SK-N-SH (cell line): ENCODE data around the gene MRPL36. TPM values are rescaled to one million over a fixed set of nuclear protein-coding genes. Genes with fewer than 3 reads are reported as not detected.

Source experiments
- CTCF ChIA-PET: fragments of 300-600, 350-600 bp; formaldehyde crosslinking; extraction: SDS; loops from one replicate; lab custom pipeline; 2021; lab: Yijun Ruan, JAX
- POLR2A ChIA-PET: fragments of 350-600 bp; sonication (Branson Sonifier 250); formaldehyde crosslinking; extraction: SDS; loops from one replicate; lab custom pipeline; 2020; ENCODE audit warnings: antibody characterized with exemption, inconsistent platforms; lab: Yijun Ruan, JAX
- DNase-seq: peaks from one replicate; pipeline ENCODE4 v3.0.0; 2012
- H2AFZ ChIP-seq: fragments of 200-600 bp; sonication (generic); 2 replicates; pipeline ENCODE4 v1.8.1; 2016; ENCODE audit warnings: antibody characterized with exemption, mild to moderate bottlenecking, low read depth
- H3F3A ChIP-seq: fragments of 200-600 bp; sonication (generic); replicated peaks from 2 replicates; pipeline ENCODE3; 2016; ENCODE audit warnings: antibody characterized with exemption, mild to moderate bottlenecking; ENCODE audit not compliant: insufficient read depth
- H3K27ac ChIP-seq, 2 experiments: fragments of 200-500 bp in 1 of 2; fragments of 200-600 bp in 1 of 2; sonication (Bioruptor generic) in 1 of 2; sonication (generic), shearing (Covaris generic) in 1 of 2; 2 replicates each; pipeline versions ENCODE4 v1.5.1 to v1.6.1; 2014 to 2016; ENCODE audit warnings: low read depth in 2 of 2, inconsistent platforms in 1 of 2, low read length in 1 of 2, mild to moderate bottlenecking in 1 of 2, mixed read lengths in 1 of 2
- H3K27me3 ChIP-seq: fragments of 200-600 bp; sonication (generic), shearing (Covaris generic); 2 replicates; pipeline ENCODE4 v1.6.1; 2016; ENCODE audit warnings: mixed run types; ENCODE audit not compliant: insufficient read depth
- H3K36me3 ChIP-seq, 2 experiments: fragments of 200-500 bp in 1 of 2; fragments of 200-600 bp in 1 of 2; sonication (Bioruptor generic) in 1 of 2; sonication (generic) in 1 of 2; replicated peaks in 1 of 2; 2 replicates each; pipeline versions ENCODE3 to v1.5.1; 2014 to 2016; ENCODE audit warnings: low read length in 1 of 2, mild to moderate bottlenecking in 1 of 2; ENCODE audit not compliant: insufficient read depth in 2 of 2, control insufficient read depth in 1 of 2
- H3K4me1 ChIP-seq, 2 experiments: fragments of 200-500 bp in 1 of 2; fragments of 200-600 bp in 1 of 2; sonication (Bioruptor generic) in 1 of 2; sonication (generic), shearing (Covaris generic) in 1 of 2; 2 replicates each; pipeline versions ENCODE4 v1.5.1 to v1.6.1; 2014 to 2016; ENCODE audit warnings: low read depth in 1 of 2, low read length in 1 of 2, mixed run types in 1 of 2; ENCODE audit not compliant: insufficient read depth in 2 of 2, control insufficient read depth in 1 of 2
- H3K4me2 ChIP-seq: fragments of 200-600 bp; sonication (generic), shearing (Covaris generic); 2 replicates; pipeline ENCODE4 v1.6.1; 2017; ENCODE audit warnings: mixed run types
- H3K4me3 ChIP-seq, 2 experiments: fragments of 200-500 bp in 1 of 2; fragments of 200-600 bp in 1 of 2; sonication (Bioruptor generic) in 1 of 2; sonication (generic), shearing (Covaris generic) in 1 of 2; 2 replicates each; pipeline versions ENCODE4 v1.5.1 to v1.8.1; 2014 to 2016; ENCODE audit warnings: low read depth in 2 of 2, inconsistent platforms in 1 of 2, low read length in 1 of 2, mild to moderate bottlenecking in 1 of 2, mixed read lengths in 1 of 2, moderate library complexity in 1 of 2
- H3K79me2 ChIP-seq: fragments of 200-600 bp; sonication (generic); 2 replicates; pipeline ENCODE4 v1.8.1; 2017; ENCODE audit warnings: mild to moderate bottlenecking; ENCODE audit not compliant: insufficient read depth
- H3K9ac ChIP-seq: fragments of 200-600 bp; sonication (generic); 2 replicates; pipeline ENCODE4 v1.6.1; 2017; ENCODE audit warnings: mixed run types
- H3K9me2 ChIP-seq: fragments of 200-600 bp; sonication (generic); 2 replicates; pipeline ENCODE4 v1.6.1; 2017; ENCODE audit warnings: mixed run types
- H3K9me3 ChIP-seq: fragments of 200-600 bp; sonication (generic); 2 replicates; pipeline ENCODE4 v1.6.1; 2017; ENCODE audit warnings: mixed run types, mild to moderate bottlenecking, moderate library complexity
- H4K20me1 ChIP-seq: fragments of 200-600 bp; sonication (generic); 2 replicates; pipeline ENCODE4 v1.6.1; 2017; ENCODE audit warnings: mild to moderate bottlenecking, mixed run types; ENCODE audit not compliant: insufficient read depth
- CHD2 ChIP-seq: fragments of 150-350 bp; IDR thresholded peaks from 2 replicates; pipeline ENCODE4 v1.6.1; 2018; ENCODE audit warnings: low read length; ENCODE audit not compliant: partially characterized antibody
- EZH2phosphoT487 ChIP-seq: fragments of 200-600 bp; sonication (generic); IDR thresholded peaks from 2 replicates; pipeline ENCODE4 v1.6.1; 2017; ENCODE audit warnings: low read depth, mixed run types, mild to moderate bottlenecking, antibody characterized with exemption, moderate library complexity, borderline replicate concordance
- GABPA ChIP-seq: IDR thresholded peaks from 2 replicates; pipeline ENCODE4 v1.4.0; 2012; ENCODE audit warnings: low read depth, mild to moderate bottlenecking
- GATA2 ChIP-seq: sonication (generic); formaldehyde crosslinking; IDR thresholded peaks from 2 replicates; pipeline ENCODE4 v1.5.0; 2020; ENCODE audit warnings: mild to moderate bottlenecking, missing genetic modification reagents
- JUND ChIP-seq: IDR thresholded peaks from 2 replicates; pipeline ENCODE4 v1.4.0; 2012
- NRF1 ChIP-seq: IDR thresholded peaks from 2 replicates; pipeline ENCODE4 v1.6.1; 2012; ENCODE audit warnings: low read depth, mild to moderate bottlenecking, low read length
- POLR2AphosphoS5 ChIP-seq: IDR thresholded peaks from 2 replicates; pipeline ENCODE4 v1.6.1; 2012; ENCODE audit warnings: low read depth, low read length
- RFX5 ChIP-seq: IDR thresholded peaks from 2 replicates; pipeline ENCODE4 v1.6.1; 2012; ENCODE audit warnings: mild to moderate bottlenecking, improper control_type of control experiment, low read length
- SIN3A ChIP-seq: IDR thresholded peaks from 2 replicates; pipeline ENCODE4 v1.6.1; 2012; ENCODE audit warnings: low read depth, mild to moderate bottlenecking, low read length, moderate library complexity, borderline replicate concordance
- TAF1 ChIP-seq: IDR thresholded peaks from 2 replicates; pipeline ENCODE4 v1.6.1; 2012; ENCODE audit warnings: low read depth, mild to moderate bottlenecking, low read length, moderate library complexity, borderline replicate concordance
- WGBS: methylation state at CpG from one replicate; pipeline ENCODE4 v1.1.6; 2017; ENCODE audit warnings: low lambda C conversion rate; 5-methylcytosine and 5-hydroxymethylcytosine counted together
- polyA plus RNA-seq, 3 experiments: library from polyadenylated mRNA; depleted of rRNA; stranded (reverse); fragments of >200 nt; gene quantifications; 2 replicates each; pipeline ENCODE4 v1.2.3, GENCODE V29; 2012
- TF ChIP-seq, protein P1 (sequence below): fragments of 200-600 bp; sonication (generic); IDR thresholded peaks from 2 replicates; pipeline ENCODE4 v1.6.1; 2017; ENCODE audit warnings: antibody characterized with exemption, mild to moderate bottlenecking, moderate library complexity
- TF ChIP-seq, protein P2 (sequence below): IDR thresholded peaks from 2 replicates; pipeline ENCODE4 v1.6.1; 2012; ENCODE audit warnings: mild to moderate bottlenecking, low read depth, low read length, moderate library complexity
- TF ChIP-seq, protein P3 (sequence below): IDR thresholded peaks from 2 replicates; pipeline ENCODE4 v1.4.0; 2012; ENCODE audit warnings: low read depth, borderline replicate concordance
- TF ChIP-seq, protein P4 (sequence below): IDR thresholded peaks from 2 replicates; pipeline ENCODE4 v1.4.0; 2012; ENCODE audit warnings: low read depth, borderline replicate concordance

Gene MRPL36
- polyA plus RNA-seq, 1 of the 3 experiments (the other 2 are of a cell fraction), result 78.4 TPM

DNA sequence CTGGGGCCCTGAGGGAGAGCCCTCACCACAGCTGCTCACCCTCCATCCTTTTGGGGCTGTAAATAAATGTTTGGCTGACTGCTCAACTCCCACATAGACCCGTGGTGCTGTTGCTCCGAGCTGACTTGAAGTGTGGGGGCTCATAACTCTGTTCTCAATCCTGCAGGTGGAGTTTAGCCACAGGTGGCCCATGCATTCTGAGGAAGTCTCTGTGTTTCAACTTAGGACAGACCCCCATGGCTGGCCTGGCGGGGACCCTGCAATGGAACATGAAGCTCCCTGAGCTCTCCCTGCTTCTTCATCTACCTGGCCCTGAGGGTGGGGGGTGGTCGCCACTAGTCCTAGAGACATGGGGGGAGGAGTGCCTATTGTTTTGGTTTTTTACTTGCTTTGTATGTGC lies 21.3 kb upstream of the MRPL36 start:
- H3K27me3 ChIP-seq, result no peaks in the 10 kb centered on the region
- no peak overlapping the region for H2AFZ ChIP-seq
- 0 out of 2 replicates have a peak, but pooled peaks cover 2% of the 10 kb centered on the region for H4K20me1 ChIP-seq
- POLR2A ChIA-PET, result no interaction called here
- H3F3A ChIP-seq, result no peaks in the 10 kb centered on the region
- H3K27ac ChIP-seq, result no peak overlapping the region
- H3K4me1 ChIP-seq, result no peaks in the 10 kb centered on the region
- no peak for TF ChIP-seq NRF1
- TF ChIP-seq, protein P1, sequence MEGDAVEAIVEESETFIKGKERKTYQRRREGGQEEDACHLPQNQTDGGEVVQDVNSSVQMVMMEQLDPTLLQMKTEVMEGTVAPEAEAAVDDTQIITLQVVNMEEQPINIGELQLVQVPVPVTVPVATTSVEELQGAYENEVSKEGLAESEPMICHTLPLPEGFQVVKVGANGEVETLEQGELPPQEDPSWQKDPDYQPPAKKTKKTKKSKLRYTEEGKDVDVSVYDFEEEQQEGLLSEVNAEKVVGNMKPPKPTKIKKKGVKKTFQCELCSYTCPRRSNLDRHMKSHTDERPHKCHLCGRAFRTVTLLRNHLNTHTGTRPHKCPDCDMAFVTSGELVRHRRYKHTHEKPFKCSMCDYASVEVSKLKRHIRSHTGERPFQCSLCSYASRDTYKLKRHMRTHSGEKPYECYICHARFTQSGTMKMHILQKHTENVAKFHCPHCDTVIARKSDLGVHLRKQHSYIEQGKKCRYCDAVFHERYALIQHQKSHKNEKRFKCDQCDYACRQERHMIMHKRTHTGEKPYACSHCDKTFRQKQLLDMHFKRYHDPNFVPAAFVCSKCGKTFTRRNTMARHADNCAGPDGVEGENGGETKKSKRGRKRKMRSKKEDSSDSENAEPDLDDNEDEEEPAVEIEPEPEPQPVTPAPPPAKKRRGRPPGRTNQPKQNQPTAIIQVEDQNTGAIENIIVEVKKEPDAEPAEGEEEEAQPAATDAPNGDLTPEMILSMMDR, result no peak
- TF ChIP-seq JUND, result no peak
- TF ChIP-seq GATA2 (CRISPR knock-in tag), result no peak
- TF ChIP-seq EZH2phosphoT487, result no peak
- no peak for TF ChIP-seq GABPA
- TF ChIP-seq, protein P2, sequence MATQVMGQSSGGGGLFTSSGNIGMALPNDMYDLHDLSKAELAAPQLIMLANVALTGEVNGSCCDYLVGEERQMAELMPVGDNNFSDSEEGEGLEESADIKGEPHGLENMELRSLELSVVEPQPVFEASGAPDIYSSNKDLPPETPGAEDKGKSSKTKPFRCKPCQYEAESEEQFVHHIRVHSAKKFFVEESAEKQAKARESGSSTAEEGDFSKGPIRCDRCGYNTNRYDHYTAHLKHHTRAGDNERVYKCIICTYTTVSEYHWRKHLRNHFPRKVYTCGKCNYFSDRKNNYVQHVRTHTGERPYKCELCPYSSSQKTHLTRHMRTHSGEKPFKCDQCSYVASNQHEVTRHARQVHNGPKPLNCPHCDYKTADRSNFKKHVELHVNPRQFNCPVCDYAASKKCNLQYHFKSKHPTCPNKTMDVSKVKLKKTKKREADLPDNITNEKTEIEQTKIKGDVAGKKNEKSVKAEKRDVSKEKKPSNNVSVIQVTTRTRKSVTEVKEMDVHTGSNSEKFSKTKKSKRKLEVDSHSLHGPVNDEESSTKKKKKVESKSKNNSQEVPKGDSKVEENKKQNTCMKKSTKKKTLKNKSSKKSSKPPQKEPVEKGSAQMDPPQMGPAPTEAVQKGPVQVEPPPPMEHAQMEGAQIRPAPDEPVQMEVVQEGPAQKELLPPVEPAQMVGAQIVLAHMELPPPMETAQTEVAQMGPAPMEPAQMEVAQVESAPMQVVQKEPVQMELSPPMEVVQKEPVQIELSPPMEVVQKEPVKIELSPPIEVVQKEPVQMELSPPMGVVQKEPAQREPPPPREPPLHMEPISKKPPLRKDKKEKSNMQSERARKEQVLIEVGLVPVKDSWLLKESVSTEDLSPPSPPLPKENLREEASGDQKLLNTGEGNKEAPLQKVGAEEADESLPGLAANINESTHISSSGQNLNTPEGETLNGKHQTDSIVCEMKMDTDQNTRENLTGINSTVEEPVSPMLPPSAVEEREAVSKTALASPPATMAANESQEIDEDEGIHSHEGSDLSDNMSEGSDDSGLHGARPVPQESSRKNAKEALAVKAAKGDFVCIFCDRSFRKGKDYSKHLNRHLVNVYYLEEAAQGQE, result no peak
- TF ChIP-seq POLR2AphosphoS5, result no peak
- TF ChIP-seq RFX5, result no peak
- no peak for TF ChIP-seq CHD2
- TF ChIP-seq, protein P3, sequence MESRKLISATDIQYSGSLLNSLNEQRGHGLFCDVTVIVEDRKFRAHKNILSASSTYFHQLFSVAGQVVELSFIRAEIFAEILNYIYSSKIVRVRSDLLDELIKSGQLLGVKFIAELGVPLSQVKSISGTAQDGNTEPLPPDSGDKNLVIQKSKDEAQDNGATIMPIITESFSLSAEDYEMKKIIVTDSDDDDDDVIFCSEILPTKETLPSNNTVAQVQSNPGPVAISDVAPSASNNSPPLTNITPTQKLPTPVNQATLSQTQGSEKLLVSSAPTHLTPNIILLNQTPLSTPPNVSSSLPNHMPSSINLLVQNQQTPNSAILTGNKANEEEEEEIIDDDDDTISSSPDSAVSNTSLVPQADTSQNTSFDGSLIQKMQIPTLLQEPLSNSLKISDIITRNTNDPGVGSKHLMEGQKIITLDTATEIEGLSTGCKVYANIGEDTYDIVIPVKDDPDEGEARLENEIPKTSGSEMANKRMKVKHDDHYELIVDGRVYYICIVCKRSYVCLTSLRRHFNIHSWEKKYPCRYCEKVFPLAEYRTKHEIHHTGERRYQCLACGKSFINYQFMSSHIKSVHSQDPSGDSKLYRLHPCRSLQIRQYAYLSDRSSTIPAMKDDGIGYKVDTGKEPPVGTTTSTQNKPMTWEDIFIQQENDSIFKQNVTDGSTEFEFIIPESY, result no peak
- TF ChIP-seq SIN3A, result no peak
- TF ChIP-seq, protein P4, sequence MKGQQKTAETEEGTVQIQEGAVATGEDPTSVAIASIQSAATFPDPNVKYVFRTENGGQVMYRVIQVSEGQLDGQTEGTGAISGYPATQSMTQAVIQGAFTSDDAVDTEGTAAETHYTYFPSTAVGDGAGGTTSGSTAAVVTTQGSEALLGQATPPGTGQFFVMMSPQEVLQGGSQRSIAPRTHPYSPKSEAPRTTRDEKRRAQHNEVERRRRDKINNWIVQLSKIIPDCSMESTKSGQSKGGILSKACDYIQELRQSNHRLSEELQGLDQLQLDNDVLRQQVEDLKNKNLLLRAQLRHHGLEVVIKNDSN, result no peak
- no peak for TF ChIP-seq TAF1
- TF ChIP-seq, all 33 proteins: peak for 0
- no peak for DNase-seq
- WGBS, result 94% methylated on average over 3 of the region's 4 CpGs
- Histone ChIP-seq H3K4me3 (no peak overlapping the region), H3K79me2 (no peaks in the 10 kb centered on the region), H3K9me2 (no peaks in the 10 kb centered on the region), H3K36me3 (peaks cover 13 to 56% of the 10 kb centered on the region in 2 experiments), H3K9me3 (no peaks in the 10 kb centered on the region), H3K4me2 (no peak overlapping the region), H3K9ac (no peak overlapping the region)
- CTCF ChIA-PET, result no interaction called here
